ENCODE results near the gene S1PR4. TPM values are rescaled to one million over a fixed set of nuclear protein-coding genes. Genes with fewer than 3 reads are reported as not detected.

Gene S1PR4
- total and polyA plus RNA-seq, 9 of the 15 experiments (the other 6 are each of a cell fraction or from before 2014, with no cell fraction given), result 0.27 TPM; not detected in 8

GRCh38 chr19:3163230-3163886, 15.2 kb upstream of the S1PR4 start (continued):
- TF ChIP-seq ZBTB26 (CRISPR knock-in tag; IDR thresholded peaks at IDR 0.05) (no peak), DIDO1 (tag; IDR thresholded peaks at IDR 0.05; ENCODE audit: low read depth) (no peak), BACH1 (tag; IDR thresholded peaks at IDR 0.05) (no peak), GABPB1 (CRISPR knock-in tag; IDR thresholded peaks at IDR 0.05) (0 out of 2 replicates have a peak, but pooled peaks have one; percentile 19), SMC3 (conservative IDR thresholded peaks at IDR 0.05; ENCODE audit: insufficient read depth, low read depth, low read length) (peak; percentile 85), ZFP1 (CRISPR knock-in tag; IDR thresholded peaks at IDR 0.05) (no peak), MEIS2 (IDR thresholded peaks at IDR 0.05; ENCODE audit: partially characterized antibody) (no peak), ATF3 (IDR thresholded peaks at IDR 0.05) (peak; percentile 43; the same call in 1 of the 2 replicates), ATF3 (CRISPR knock-in tag; conservative IDR thresholded peaks at IDR 0.05) (no peak), TCF7 (IDR thresholded peaks at IDR 0.05; ENCODE audit: borderline replicate concordance) (no peak), BRCA1 (IDR thresholded peaks at IDR 0.05) (no peak), BRCA1 (CRISPR knock-in tag; IDR thresholded peaks at IDR 0.05) (0 out of 2 replicates have a peak, but pooled peaks have one; percentile 35), ZKSCAN1 (IDR thresholded peaks at IDR 0.05; ENCODE audit: low read depth, low read length) (no peak), TEAD2 (tag; IDR thresholded peaks at IDR 0.05) (no peak), NEUROD1 (IDR thresholded peaks at IDR 0.05; ENCODE audit: borderline replicate concordance, low read depth, low read length, partially characterized antibody) (peak; percentile 8), THRAP3 (IDR thresholded peaks at IDR 0.05; ENCODE audit: borderline replicate concordance) (no peak), MTA1 (IDR thresholded peaks at IDR 0.05; ENCODE audit: borderline replicate concordance) (peak; percentile 20; the same call in 1 of the 2 replicates)
- TF ChIP-seq, protein P1, sequence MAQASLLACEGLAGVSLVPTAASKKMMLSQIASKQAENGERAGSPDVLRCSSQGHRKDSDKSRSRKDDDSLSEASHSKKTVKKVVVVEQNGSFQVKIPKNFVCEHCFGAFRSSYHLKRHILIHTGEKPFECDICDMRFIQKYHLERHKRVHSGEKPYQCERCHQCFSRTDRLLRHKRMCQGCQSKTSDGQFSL (CRISPR knock-in tag; IDR thresholded peaks at IDR 0.05), result no peak
- TF ChIP-seq, protein P1 (tag; IDR thresholded peaks at IDR 0.05), result no peak

All from K562 (cell line).